ENCODE measurements around the gene PLCB4. TPM values are rescaled to one million over a fixed set of nuclear protein-coding genes. Genes with fewer than 3 reads are reported as not detected.

Gene PLCB4
- polyA plus RNA-seq, 1 donor, result 14.6 TPM

GRCh38 chr20:9422321-9423057, 353.6 kb downstream of the PLCB4 start:
- DNase-seq, result no peak
- H3K27ac ChIP-seq (ENCODE audit: low read length), result no peak overlapping the region
- H3K36me3 ChIP-seq (ENCODE audit: control insufficient read depth, insufficient read depth, low read length), result peaks cover 11% of the 10 kb centered on the region
- WGBS (ENCODE audit: insufficient coverage, low lambda C conversion rate), result 89% methylated on average over 2 of the region's 5 CpGs
- no peaks in the 10 kb centered on the region for H3K27me3 ChIP-seq (ENCODE audit: control insufficient read depth, insufficient read depth, low read length)
- H3K4me3 ChIP-seq (ENCODE audit: low read length), result no peak overlapping the region
- no peaks in the 10 kb centered on the region for H3K4me1 ChIP-seq (ENCODE audit: control insufficient read depth, insufficient read depth, low read length)
- no peaks in the 10 kb centered on the region for H3K9me3 ChIP-seq (ENCODE audit: control insufficient read depth, low read depth, low read length)

- Histone ChIP-seq H3K4me1 (ENCODE audit: control insufficient read depth, insufficient read depth, low read length) (no peaks in the 10 kb centered on the region), H3K4me3 (ENCODE audit: low read length) (no peak overlapping the region), H3K36me3 (ENCODE audit: control insufficient read depth, insufficient read depth, low read length) (peaks cover 11% of the 10 kb centered on the region), H3K27me3 (ENCODE audit: control insufficient read depth, insufficient read depth, low read length) (no peaks in the 10 kb centered on the region), H3K27ac (ENCODE audit: low read length) (no peak overlapping the region), H3K9me3 (ENCODE audit: control insufficient read depth, low read depth, low read length) (no peaks in the 10 kb centered on the region)
- no peak for DNase-seq
- WGBS (ENCODE audit: insufficient coverage, low lambda C conversion rate), result no CpG with 5 or more reads among the region's 3 CpGs
These were observed 355.7 kb downstream of the PLCB4 start for GRCh38 chr20:9424551-9424950.

- Histone ChIP-seq H3K9me3 (ENCODE audit: control insufficient read depth, low read depth, low read length) (no peaks in the 10 kb centered on the region), H3K36me3 (ENCODE audit: control insufficient read depth, insufficient read depth, low read length) (peaks cover 4% of the 10 kb centered on the region), H3K27me3 (ENCODE audit: control insufficient read depth, insufficient read depth, low read length) (no peaks in the 10 kb centered on the region), H3K27ac (ENCODE audit: low read length) (no peak overlapping the region), H3K4me1 (ENCODE audit: control insufficient read depth, insufficient read depth, low read length) (no peaks in the 10 kb centered on the region), H3K4me3 (ENCODE audit: low read length) (no peak overlapping the region)
- 100% methylated on average over 2 of the region's 9 CpGs for WGBS (ENCODE audit: insufficient coverage, low lambda C conversion rate)
- DNase-seq, result no peak
These were observed 358.8 kb downstream of the PLCB4 start for GRCh38 chr20:9427430-9428291.

- peaks cover 6% of the 10 kb centered on the region for H3K36me3 ChIP-seq (ENCODE audit: control insufficient read depth, insufficient read depth, low read length)
- H3K9me3 ChIP-seq (ENCODE audit: control insufficient read depth, low read depth, low read length), result no peaks in the 10 kb centered on the region
- H3K4me1 ChIP-seq (ENCODE audit: control insufficient read depth, insufficient read depth, low read length), result no peaks in the 10 kb centered on the region
- no peaks in the 10 kb centered on the region for H3K27me3 ChIP-seq (ENCODE audit: control insufficient read depth, insufficient read depth, low read length)
- no peak for DNase-seq
- H3K4me3 ChIP-seq (ENCODE audit: low read length), result no peak overlapping the region
- H3K27ac ChIP-seq (ENCODE audit: low read length), result no peak overlapping the region
These were observed 359.4 kb downstream of the PLCB4 start for GRCh38 chr20:9428292-9428607.

GRCh38 chr20:9439806-9440205, 370.9 kb downstream of the PLCB4 start:
- H3K27me3 ChIP-seq (ENCODE audit: control insufficient read depth, insufficient read depth, low read length), result no peaks in the 10 kb centered on the region
- H3K4me3 ChIP-seq (ENCODE audit: low read length), result no peak overlapping the region
- DNase-seq, result no peak
- no peak overlapping the region for H3K27ac ChIP-seq (ENCODE audit: low read length)
- peaks cover 11% of the 10 kb centered on the region for H3K9me3 ChIP-seq (ENCODE audit: control insufficient read depth, low read depth, low read length)
- peaks cover 29% of the 10 kb centered on the region for H3K36me3 ChIP-seq (ENCODE audit: control insufficient read depth, insufficient read depth, low read length)
- H3K4me1 ChIP-seq (ENCODE audit: control insufficient read depth, insufficient read depth, low read length), result no peaks in the 10 kb centered on the region

- no CpG with 5 or more reads among the region's 3 CpGs for WGBS (ENCODE audit: insufficient coverage, low lambda C conversion rate)
- Histone ChIP-seq H3K36me3 (ENCODE audit: control insufficient read depth, insufficient read depth, low read length) (peaks cover 30% of the 10 kb centered on the region), H3K27ac (ENCODE audit: low read length) (no peak overlapping the region), H3K4me3 (ENCODE audit: low read length) (no peak overlapping the region), H3K27me3 (ENCODE audit: control insufficient read depth, insufficient read depth, low read length) (no peaks in the 10 kb centered on the region), H3K4me1 (ENCODE audit: control insufficient read depth, insufficient read depth, low read length) (no peaks in the 10 kb centered on the region), H3K9me3 (ENCODE audit: control insufficient read depth, low read depth, low read length) (peaks cover 11% of the 10 kb centered on the region)
- DNase-seq, result no peak
These were observed 372.0 kb downstream of the PLCB4 start for GRCh38 chr20:9440892-9441291.

- H3K9me3 ChIP-seq (ENCODE audit: control insufficient read depth, low read depth, low read length), result peaks cover 11% of the 10 kb centered on the region
- H3K27me3 ChIP-seq (ENCODE audit: control insufficient read depth, insufficient read depth, low read length), result no peaks in the 10 kb centered on the region
- no peaks in the 10 kb centered on the region for H3K4me1 ChIP-seq (ENCODE audit: control insufficient read depth, insufficient read depth, low read length)
- no peak overlapping the region for H3K27ac ChIP-seq (ENCODE audit: low read length)
- DNase-seq, result no peak
- peaks cover 28% of the 10 kb centered on the region for H3K36me3 ChIP-seq (ENCODE audit: control insufficient read depth, insufficient read depth, low read length)
- H3K4me3 ChIP-seq (ENCODE audit: low read length), result no peak overlapping the region
- no CpG with 5 or more reads among the region's 3 CpGs for WGBS (ENCODE audit: insufficient coverage, low lambda C conversion rate)
These were observed 373.1 kb downstream of the PLCB4 start for GRCh38 chr20:9441948-9442347.

GRCh38 chr20:9442858-9443257, 374.0 kb downstream of the PLCB4 start:
- no peak overlapping the region for H3K4me3 ChIP-seq (ENCODE audit: low read length)
- no peaks in the 10 kb centered on the region for H3K4me1 ChIP-seq (ENCODE audit: control insufficient read depth, insufficient read depth, low read length)
- no peaks in the 10 kb centered on the region for H3K27me3 ChIP-seq (ENCODE audit: control insufficient read depth, insufficient read depth, low read length)
- DNase-seq, result peak in 1 of 2 donors; percentile 22
- H3K36me3 ChIP-seq (ENCODE audit: control insufficient read depth, insufficient read depth, low read length), result peaks cover 20% of the 10 kb centered on the region
- no peak overlapping the region for H3K27ac ChIP-seq (ENCODE audit: low read length)
- H3K9me3 ChIP-seq (ENCODE audit: control insufficient read depth, low read depth, low read length), result peaks cover 11% of the 10 kb centered on the region

- Histone ChIP-seq H3K27me3 (ENCODE audit: control insufficient read depth, insufficient read depth, low read length) (no peaks in the 10 kb centered on the region), H3K4me1 (ENCODE audit: control insufficient read depth, insufficient read depth, low read length) (no peaks in the 10 kb centered on the region), H3K36me3 (ENCODE audit: control insufficient read depth, insufficient read depth, low read length) (peaks cover 14% of the 10 kb centered on the region), H3K4me3 (ENCODE audit: low read length) (no peak overlapping the region), H3K27ac (ENCODE audit: low read length) (no peak overlapping the region), H3K9me3 (ENCODE audit: control insufficient read depth, low read depth, low read length) (no peaks in the 10 kb centered on the region)
- no peak for DNase-seq
- no CpG with 5 or more reads among the region's 2 CpGs for WGBS (ENCODE audit: insufficient coverage, low lambda C conversion rate)
These were observed 376.0 kb downstream of the PLCB4 start for GRCh38 chr20:9444921-9445320.

GRCh38 chr20:9447182-9447581, 378.3 kb downstream of the PLCB4 start:
- H3K4me1 ChIP-seq (ENCODE audit: control insufficient read depth, insufficient read depth, low read length), result no peaks in the 10 kb centered on the region
- H3K36me3 ChIP-seq (ENCODE audit: control insufficient read depth, insufficient read depth, low read length), result peaks cover 7% of the 10 kb centered on the region
- H3K27ac ChIP-seq (ENCODE audit: low read length), result no peak overlapping the region
- H3K9me3 ChIP-seq (ENCODE audit: control insufficient read depth, low read depth, low read length), result no peaks in the 10 kb centered on the region
- no peaks in the 10 kb centered on the region for H3K27me3 ChIP-seq (ENCODE audit: control insufficient read depth, insufficient read depth, low read length)
- DNase-seq, result no peak
- no peak overlapping the region for H3K4me3 ChIP-seq (ENCODE audit: low read length)

GRCh38 chr20:9453201-9453600, 384.3 kb downstream of the PLCB4 start:
- no peak overlapping the region for H3K27ac ChIP-seq (ENCODE audit: low read length)
- no peaks in the 10 kb centered on the region for H3K27me3 ChIP-seq (ENCODE audit: control insufficient read depth, insufficient read depth, low read length)
- WGBS (ENCODE audit: insufficient coverage, low lambda C conversion rate), result no CpG with 5 or more reads among the region's 2 CpGs

More at GRCh38 chr20:9453201-9453600, 384.3 kb downstream of the PLCB4 start:
- no peaks in the 10 kb centered on the region for H3K4me1 ChIP-seq (ENCODE audit: control insufficient read depth, insufficient read depth, low read length)
- no peaks in the 10 kb centered on the region for H3K36me3 ChIP-seq (ENCODE audit: control insufficient read depth, insufficient read depth, low read length)
- H3K4me3 ChIP-seq (ENCODE audit: low read length), result no peak overlapping the region
- DNase-seq, result no peak
- no peaks in the 10 kb centered on the region for H3K9me3 ChIP-seq (ENCODE audit: control insufficient read depth, low read depth, low read length)

Data from large intestine (tissue), 3 donors.